Stimulated activated CD4-positive, alpha-beta T cell treated with anti-CD3 and anti-CD28 coated beads, Interleukin-4, amount 100 ng/mL, for 4 hours (primary cell): ENCODE data around the gene CTNND2.

ENCODE experiments used
- DNase-seq, 2 experiments: peaks; one replicate each; pipeline ENCODE4 v3.0.0-alpha.2; 2020

The CTNND2 gene

DNA sequence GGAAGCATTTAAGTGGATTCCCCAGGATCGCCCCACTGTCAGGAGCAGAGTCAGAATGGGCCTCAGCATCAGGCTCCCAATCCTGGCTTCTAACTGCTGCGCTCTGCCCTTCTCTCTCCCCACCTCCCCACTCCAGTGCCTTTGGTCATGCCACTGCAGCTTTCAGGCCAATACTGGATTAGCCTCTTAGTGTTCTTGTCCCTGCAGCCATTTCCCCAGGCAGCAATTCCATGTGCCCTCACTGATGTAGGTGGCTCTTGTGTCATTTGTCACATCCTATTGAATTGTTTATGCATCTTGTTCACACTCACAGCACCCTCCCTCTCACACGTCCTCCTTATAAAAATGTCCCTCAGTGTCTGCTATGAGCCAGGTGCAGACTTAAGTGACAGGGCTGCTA lies 599.0 kb downstream of the CTNND2 start:
- no peak for DNase-seq

DNA sequence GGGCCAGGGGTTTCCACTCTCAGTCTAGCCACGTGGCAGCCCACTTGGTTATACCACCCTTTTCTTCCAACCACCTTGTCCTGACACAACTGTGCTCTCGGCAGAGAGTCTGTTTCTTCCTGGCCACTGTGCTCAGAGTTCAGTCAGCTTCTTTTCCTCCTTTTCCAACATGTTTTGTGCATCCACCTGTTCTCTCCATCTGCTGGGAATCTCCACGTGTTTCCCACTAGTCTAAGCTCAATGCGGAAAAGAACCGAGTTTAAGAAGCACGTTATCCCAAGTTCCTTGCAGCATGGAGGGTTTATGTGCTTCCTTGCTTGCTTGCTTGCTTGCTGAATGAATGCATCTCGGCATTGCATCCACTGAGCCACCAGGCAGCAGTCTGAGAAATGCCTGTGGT lies 599.6 kb downstream of the CTNND2 start:
- no peak for DNase-seq

DNA sequence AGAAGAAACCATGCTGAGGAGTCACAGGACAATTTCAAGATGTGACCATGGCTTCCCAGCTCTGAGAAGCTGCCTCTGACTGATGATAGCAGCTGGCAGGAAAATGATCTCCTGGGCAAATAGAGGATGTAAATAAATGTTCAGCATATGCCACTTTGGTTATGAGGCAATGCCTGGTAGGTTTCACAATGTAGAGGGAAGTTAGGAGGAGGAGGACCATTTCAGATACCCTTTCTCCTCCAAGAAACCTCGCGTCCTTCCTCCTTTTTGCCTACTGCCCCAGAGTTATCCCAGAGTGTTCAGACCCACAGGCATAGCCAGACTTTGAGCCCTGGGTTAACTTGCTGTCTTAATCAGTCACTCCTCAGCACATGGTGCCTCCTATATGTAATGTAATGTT lies 601.6 kb downstream of the CTNND2 start:
- DNase-seq: no peak

DNA sequence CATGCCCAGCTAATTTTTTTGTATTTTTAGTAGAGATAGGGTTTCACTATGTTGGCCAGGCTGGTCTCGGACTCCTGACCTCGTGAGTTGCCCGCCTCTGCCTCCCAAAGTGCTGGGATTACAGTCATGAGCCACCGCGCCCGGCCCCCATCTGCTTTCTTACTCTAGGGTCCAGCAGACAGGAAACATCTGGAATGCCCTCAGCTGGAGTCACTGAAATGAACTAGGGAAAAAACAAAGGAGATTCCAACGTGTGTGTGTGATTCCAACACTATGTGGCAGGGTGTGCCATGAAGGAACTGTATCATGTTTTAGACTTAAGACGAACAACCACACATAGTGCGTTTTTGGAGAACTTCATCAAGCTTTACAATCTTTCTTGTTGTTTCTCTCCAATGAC lies 603.1 kb downstream of the CTNND2 start:
- no peak for DNase-seq

DNA sequence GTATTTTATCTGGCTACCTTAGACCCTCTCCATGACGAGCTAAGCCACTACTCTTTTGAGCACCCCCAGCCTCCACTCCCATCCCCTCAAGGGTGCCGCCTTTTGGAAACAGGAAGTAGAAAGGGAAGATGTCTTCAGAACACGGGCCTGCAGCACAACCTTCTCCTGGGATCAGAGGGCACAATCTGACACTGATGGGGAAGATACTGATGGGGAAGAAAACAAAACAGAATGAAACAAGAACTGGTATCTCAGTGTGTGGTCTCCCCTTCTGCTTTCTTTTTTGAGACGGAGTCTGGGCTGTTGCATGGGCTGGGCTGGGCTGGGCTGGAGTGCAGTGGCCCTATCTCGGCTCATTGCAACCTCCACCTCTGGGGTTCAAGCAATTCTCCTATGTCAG lies 603.5 kb downstream of the CTNND2 start:
- DNase-seq: no peak

DNA sequence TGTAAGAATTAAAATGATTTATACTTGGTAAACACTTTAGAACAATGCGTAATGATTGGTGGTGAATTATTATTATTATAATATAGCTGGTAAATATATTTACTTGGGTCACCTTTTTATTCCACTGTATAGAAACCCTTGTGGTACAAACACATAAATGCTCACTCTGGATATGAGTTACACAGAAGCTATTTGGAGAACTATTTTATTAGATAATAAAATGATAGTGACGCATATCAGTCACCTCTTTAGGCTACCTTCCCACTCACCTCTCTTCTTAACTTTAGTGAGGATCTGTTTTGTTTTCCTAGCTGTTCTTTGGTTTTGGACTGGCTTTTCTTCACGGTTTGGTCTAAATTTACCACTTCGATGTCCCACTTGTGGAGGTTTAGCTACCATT lies 605.4 kb downstream of the CTNND2 start:
- DNase-seq: no peak

DNA sequence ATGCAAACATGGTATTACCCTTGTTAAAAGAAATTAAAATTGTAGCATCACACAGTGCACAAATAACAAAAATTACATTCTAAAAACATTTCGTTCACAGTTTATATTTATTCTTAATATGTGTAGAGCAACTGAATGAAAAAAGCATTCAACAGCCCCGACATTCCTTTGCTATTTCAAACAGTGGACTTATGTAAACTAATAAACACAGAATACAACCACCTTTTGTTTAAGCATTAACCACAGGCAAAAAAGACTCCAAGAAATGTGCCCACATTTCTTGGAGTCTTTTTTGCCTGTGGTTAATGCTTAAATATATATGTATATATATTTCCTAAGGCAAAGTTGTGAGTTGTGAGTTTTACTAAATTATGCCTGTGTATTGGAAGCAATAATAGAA lies 610.7 kb downstream of the CTNND2 start:
- DNase-seq: no peak

DNA sequence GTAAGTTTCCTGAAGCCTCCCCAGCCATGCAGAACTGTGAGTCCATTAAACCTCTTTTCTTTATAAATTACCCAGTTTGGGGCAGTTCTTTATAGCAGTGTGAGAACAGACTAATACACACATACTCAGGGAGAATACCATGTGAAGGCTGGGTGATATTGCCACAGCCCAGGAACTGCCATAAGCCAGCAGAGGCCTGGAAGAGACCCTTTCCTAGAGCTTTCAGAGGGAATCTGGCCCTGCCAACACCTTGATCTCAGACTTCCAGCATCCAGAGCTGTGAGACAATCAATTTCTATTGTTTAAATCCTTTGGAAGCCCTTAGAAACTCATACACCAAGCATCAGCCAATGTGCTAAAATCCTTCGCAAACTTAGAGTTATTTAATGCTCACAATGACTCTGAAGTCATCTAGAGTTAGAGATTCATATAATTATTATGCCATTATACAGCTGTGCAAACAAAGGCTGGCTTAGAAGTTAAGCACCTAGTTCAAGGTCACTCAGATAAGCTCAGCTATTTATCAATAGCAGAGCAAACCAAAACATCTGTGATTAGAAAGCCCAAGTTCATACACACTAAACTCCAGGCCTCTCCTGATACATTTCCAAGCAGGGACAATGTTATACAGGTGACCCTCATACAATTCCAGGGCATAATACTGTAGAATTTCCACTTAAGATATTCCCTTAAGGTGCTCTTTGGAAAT lies 611.4 kb downstream of the CTNND2 start:
- no peak for DNase-seq

DNA sequence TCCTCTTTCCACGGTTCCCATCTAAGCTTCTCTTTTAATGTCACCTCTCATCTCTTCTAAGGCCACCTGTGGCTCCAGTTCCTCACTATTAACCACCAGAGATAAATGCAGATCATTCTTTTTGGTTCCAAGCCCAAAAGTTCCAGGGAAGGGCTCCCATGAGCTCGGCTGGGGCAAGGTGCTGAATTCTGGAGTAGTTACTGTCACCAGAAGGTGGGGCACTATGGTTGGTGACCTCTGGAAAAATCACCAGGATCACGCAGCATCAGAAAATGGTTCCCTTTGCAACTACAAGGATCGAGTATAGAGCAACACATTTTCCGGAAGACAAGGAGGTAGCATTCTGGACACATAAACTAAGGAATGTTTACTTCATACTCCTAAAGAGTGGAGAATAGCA lies 614.5 kb downstream of the CTNND2 start:
- no peak for DNase-seq

DNA sequence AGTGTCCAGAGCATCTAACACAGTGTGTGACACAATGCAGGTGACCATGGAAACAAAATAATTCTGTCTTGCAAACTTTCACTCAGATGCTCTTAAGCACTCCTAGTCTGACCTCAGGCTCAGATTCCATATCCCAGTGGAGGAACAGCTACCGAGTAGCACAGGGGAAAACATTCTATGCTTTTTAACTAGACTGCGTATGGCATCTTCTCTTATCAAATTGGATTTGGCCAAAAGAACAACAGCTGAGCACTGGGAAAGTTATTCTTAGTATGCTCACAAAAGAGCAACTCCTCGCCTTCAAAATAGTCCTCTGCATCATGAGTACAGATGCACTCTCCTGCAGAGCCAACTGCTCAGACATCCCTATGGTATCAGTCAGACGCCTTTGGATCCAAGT lies 615.0 kb downstream of the CTNND2 start:
- no peak for DNase-seq

DNA sequence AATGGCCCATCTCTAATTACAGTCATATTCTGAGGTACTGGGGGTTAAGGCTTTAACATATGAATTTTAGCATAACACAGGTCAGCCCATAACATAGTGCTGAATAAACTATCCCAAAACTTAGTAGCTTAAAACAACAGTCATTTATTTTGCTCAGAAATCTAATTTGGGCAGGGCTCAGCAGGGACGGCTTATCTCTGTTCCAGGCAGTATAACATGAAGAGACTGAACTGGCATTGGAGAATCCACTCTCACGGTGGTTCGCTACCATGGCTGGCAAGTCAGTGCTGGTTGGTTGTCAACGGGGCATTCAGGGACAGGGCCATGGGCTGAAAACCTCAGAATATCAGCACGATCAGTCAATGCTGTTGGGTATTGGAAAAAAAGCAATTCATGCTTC lies 622.4 kb downstream of the CTNND2 start:
- no peak for DNase-seq

DNA sequence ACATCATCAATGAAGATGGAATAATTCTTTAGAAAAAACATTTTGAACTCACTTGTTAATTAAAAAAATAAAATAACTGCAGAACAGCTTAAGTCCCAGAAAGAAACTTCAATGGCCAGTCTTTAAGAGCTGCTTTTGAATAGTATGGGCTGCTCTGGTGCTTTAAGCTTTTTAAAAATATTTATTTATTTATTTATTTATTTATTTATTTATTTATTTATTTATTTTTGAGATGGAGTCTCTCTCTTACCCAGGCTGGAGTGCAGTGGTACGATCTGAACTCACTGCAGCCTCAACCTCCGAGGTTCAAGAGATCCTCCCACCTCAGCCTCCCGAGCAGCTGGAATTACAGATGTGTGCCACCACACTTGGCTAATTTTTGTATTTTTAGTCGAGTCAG lies 626.9 kb downstream of the CTNND2 start:
- no peak for DNase-seq

DNA sequence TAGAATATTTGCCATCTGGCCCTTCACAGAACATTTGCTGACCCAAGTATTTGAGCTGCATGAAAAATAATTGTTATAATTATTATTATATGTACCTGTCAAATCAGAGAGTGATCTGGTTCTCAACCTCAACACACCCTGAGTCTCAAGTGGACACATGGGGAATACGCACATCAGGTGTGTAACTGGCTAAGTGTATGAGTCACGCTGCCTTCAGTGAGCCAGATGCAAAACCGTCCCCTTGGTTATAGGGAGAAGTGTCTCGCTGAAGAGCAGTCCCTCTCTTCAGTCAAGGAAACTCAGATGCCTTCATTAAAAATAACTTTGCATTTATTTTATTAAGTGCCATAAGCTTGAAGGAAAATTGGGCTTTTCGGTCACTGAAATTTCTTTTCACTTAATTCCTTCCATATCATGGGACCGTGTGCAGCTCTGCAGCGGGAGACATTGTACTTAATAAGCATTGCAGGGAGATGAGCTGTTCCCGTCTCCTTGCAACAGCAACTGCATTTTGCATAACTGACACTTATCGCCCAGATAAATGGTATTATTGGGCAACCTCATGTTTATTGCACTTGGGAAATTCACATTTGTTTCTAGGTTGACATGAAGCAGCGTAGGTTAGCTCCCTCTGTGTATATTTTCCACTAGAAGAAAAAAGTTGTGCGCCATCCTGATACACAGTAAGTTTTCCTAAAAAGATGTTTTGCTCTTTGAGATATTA lies 630.9 kb downstream of the CTNND2 start:
- no peak for DNase-seq

DNA sequence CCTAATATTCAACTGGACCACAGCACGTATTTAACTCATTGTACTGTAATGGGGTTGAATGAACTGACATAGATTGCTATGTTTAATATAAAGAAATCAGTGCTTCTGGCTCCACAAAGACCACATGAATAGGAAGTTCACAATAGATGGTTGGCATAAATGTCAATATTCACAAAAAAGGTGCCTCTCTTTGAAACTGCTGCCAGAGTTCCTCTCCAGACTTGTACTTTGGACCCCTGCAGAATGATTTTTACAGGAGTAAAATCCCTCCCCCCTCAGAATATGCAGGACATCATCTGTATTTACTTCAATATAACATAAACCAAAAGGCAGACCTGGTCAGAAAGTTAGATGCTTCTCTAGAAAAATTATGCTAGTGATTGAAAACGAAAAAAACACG lies 634.7 kb downstream of the CTNND2 start:
- DNase-seq: no peak

DNA sequence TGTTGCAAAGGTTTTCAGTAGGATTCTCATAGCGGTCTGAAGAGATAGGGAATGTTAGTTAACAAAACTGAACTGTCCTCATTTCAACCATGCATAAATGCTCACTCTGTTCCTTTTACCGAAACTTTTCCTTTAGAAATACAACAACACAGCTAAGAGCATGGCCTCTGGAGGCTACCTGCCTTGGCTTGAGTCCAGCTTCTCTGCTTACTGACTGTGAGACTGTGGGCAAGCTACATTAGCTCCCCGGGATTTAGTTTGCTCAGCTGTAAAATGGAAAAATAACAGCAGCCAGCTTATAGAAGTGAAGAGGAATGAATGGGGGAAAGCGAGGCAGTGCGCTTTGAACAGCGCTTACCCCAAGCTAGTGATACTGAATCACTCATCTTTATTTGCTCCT lies 635.4 kb downstream of the CTNND2 start:
- no peak for DNase-seq

DNA sequence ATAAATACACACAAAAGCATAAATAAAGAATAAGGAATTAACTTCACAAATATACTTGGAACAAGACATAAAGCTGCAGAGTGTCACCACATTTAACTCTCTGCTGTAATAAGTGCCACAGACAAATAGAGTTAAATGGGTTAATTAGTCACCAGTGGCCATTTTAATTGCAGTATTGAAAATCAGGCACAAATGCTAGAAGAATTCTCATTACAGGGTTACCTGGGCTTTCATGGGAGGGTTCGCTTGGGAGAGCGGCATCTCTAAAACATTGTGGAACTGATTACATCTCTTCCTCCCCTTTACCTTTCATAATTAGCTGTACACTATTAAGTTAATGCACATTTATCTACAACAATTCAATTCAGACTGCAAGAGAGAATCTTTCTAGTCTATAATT lies 637.9 kb downstream of the CTNND2 start:
- DNase-seq: no peak

DNA sequence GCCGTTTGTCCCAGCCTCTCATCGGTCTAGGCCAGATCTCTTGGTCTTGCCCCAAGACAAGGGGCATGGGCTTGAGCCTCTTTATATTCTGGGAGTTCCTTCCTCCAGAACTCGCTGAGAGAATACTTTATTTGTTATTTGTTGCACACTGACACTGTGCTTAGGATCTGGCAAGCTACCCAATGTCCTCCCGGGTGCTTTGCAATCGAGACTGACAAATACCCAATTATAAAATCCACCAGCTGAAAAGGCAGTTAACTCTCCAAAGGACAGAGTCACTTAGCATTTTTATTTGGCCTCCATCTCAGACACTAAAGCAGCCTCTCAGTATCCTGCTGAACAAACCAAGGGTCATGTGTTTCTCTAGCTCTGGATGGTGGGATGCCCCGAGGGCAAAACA lies 643.0 kb downstream of the CTNND2 start:
- no peak for DNase-seq

DNA sequence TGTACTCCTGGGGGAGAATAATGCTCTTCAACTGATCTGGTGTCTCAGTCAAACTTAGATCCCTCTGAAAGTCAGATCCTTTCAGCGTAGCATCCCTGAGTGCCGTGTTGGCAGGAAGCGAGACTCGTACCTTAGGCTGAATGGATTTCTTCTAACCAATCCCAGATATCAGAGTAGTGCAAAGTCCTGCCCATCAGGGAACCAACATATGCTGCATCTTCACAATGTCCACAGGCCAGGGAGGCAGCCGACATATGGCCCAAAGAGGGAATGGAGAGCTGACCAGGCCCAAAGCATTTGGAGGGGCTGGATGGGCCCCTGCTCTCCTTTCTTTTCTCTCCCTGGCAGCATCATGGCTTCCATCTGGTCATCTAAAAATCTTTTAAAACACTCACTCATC lies 646.2 kb downstream of the CTNND2 start:
- no peak for DNase-seq

DNA sequence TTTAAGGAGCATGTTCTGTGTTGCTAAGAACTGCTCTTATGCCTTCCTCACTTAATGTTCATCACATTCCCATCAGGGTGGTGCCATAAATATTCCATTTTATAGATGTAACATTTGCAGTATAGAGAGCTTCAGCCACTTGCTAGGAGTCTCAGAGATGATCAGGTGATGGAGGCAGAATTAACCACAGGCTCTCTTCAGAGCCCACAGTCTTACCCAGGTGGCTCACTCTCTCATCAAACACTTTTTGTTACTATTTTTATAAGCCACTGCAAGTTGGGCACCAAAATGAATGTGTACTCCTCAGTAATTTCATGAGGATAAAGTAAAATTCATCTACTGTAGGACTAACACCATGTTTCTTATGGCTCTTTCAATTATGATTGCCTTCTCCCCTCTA lies 651.7 kb downstream of the CTNND2 start:
- no peak for DNase-seq

DNA sequence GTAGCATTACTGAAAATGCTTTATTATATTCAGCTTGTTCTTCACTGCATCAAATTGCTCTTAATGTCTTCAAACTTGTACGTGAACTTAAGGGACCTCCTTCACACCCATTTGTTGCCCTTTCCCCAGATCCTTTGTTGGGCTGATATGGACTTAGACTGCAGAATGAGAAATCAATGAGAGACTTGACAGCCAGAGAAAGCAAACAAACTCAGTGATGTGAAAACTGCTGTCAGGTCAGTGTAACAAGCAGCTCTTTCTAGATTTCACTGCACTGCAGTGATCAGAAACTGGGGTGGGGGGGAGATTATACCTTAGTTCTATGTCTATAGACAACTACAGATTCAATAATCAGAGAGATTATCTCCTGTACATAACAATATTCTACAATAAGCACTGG lies 652.2 kb downstream of the CTNND2 start:
- no peak for DNase-seq

DNA sequence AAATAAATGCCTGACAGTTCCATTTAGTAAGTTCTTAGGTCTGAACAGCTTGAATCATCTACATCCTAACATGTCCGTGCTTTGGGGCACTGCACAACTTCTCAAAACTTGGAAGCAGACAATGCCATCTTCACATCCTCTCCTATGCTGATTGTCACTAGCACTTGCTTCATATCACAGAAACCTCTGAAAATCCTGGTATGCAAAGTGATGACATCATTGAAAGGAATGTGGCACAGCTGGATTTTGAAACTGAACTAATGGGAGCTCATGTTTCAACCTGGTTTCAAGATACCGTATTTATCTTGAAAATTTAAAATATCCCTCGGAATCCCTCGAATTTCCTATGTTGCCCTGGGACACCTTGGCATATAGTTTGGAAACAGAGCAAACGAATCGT lies 653.0 kb downstream of the CTNND2 start:
- DNase-seq: no peak

DNA sequence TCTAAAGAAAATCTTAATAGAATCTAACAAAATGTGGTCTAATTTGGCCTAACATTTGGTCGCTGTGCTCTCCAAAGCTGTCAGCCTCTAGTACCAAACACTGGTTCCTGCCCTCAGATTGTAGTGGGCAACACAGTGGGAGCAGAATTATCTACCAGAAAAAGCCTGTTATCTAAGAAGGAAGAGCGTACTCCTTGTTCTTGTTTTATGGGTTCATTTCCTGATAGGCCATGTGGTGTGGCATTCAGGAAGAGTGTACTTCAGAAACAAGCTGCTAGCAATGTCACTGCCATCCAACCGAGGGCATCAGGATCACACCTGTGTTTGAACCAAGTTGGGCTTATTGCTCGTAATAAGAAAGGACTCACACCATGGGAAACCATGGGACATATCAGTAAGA lies 655.3 kb downstream of the CTNND2 start:
- DNase-seq: no peak

DNA sequence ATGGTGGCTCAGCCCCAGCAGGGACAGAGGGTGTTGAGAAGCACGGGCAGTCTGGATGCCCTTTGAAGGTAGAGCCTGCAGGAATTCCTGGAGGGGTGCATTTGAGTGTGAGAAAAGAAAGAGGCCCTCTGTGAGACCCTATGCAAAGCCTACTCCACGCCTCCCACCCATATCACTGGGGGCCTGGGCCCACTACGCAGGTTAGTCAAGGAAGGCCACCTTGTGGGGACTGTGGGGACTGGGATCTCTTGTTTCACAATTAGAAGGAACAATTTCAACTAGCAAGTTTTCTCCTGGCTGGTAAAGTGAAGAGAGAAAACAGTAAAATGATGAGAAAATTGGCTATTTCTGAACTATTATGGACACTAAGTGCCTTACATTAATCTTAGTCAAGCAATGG lies 657.0 kb downstream of the CTNND2 start:
- no peak for DNase-seq

DNA sequence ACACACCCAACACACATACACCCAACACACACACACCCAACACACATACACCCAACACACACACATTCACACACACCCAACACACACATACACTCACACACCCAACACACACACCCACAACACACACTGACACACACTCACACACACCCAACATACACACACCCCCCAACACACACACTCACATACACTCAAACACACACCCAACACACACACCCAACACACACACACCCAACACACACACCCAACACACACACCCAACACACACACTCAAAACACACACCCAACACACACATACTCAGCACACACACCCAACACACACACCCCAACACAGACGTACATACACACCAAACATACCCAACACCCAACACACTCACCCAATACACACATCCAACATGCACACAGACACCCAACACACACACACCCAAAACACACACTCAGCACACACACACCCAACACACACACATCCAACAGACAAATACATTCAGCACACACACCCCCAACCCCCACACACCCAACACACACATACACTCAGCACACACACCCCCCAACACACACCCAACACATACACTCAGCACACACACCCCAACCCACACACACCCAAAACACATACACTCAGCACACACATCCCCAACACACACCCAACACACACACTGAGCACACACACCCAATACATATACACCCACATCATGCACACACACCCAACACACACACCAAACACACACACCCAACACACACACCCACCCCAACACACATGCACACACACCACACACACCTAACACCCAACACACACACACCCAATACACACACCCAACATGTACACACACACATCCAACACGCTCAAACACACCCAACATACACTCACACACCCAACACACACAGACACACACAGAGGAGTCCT lies 663.7 kb downstream of the CTNND2 start:
- DNase-seq: no peak
